ENCODE data around the gene NCDN. TPM values are rescaled to one million over a fixed set of nuclear protein-coding genes. Genes with fewer than 3 reads are reported as not detected.

The NCDN gene
- total RNA-seq, 1 donor from 2014 or later, result 38.3 TPM

DNA sequence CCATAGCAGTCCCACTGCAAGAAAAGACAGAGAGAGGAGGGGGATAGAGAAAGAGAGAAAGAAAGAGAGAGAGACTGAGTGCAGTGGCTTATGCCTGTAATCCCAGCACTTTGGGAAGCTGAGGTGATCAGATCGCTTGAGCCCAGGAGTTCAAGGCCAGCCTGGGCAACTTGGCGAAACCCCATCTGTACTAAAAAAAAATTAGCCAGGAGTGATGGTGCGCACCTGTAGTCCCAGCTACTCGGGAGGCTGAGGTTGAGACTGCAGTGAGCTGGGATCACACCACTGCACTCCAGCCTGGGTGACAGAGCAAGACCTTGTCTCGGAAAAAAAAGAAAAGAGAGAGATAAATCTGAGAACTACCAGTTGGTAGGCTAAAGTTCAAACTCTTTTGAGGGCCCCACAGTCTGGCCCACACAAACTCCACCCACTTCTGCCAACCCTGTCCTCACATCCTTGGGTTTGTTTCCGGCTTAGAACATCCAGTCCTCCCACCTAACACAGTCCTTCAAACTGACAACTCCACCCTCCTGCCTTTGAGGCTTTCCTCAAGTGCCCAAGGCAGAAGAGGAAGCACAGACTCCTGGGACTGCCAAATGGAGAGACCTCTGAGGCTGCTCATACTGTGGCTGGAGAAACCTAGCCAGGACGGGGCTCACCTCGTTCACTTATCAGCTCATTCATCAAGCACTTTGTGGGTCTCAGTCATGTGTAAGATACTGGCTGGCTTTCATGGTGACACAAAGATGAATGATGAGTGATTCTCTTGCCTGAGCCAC is 35.6 kb downstream of the NCDN start:
- H3K36me3 Mint-ChIP-seq (ENCODE audit: unreplicated experiment), result peaks cover 5% of the 10 kb centered on the region
- H3K4me3 Mint-ChIP-seq (ENCODE audit: unreplicated experiment), result no peak overlapping the region
- no peak overlapping the region for H3K27ac Mint-ChIP-seq (ENCODE audit: unreplicated experiment)
- no peaks in the 10 kb centered on the region for H3K9me3 Mint-ChIP-seq (ENCODE audit: unreplicated experiment)
- peak; percentile 54 for DNase-seq (ENCODE audit: extremely low spot score, unreplicated experiment)
- no peaks in the 10 kb centered on the region for H3K27me3 Mint-ChIP-seq (ENCODE audit: unreplicated experiment)
- H3K4me1 Mint-ChIP-seq (ENCODE audit: unreplicated experiment), result no peaks in the 10 kb centered on the region
- TF ChIP-seq, protein P1, sequence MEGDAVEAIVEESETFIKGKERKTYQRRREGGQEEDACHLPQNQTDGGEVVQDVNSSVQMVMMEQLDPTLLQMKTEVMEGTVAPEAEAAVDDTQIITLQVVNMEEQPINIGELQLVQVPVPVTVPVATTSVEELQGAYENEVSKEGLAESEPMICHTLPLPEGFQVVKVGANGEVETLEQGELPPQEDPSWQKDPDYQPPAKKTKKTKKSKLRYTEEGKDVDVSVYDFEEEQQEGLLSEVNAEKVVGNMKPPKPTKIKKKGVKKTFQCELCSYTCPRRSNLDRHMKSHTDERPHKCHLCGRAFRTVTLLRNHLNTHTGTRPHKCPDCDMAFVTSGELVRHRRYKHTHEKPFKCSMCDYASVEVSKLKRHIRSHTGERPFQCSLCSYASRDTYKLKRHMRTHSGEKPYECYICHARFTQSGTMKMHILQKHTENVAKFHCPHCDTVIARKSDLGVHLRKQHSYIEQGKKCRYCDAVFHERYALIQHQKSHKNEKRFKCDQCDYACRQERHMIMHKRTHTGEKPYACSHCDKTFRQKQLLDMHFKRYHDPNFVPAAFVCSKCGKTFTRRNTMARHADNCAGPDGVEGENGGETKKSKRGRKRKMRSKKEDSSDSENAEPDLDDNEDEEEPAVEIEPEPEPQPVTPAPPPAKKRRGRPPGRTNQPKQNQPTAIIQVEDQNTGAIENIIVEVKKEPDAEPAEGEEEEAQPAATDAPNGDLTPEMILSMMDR (IDR thresholded peaks at IDR 0.05), result no peak

DNA sequence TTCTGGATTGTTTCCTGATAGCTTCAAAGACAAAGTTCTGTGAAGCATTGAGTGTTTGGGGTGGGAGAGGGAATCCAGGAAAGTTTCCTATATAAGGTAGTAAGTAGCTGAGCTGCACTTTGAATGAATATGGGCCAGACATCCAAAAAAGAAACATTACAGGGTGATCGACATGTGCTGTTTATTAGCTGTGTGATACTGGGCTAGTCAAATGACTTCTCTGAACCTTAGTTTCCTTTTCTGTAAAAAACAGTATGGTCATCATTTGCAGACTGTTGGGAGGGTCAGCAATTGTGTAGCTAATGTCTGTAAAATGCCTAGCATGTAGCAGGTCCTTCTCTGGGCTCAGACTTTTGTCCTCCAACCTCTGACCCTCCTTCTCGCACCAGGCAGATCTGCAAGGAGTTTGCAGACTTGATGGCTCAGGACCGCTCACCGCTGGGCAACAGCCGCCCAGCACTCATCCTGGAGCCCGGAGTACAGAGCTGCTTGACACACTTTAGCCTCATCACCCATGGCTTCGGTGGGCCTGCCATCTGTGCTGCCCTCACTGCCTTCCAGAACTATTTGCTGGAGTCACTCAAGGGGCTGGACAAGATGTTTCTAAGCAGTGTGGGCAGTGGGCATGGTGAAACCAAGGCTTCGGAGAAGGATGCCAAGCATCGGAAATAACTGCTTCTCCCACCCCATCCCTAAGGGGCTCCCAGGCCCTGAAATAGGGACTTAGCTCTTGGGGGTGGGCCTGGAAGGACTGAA is 36.6 kb downstream of the NCDN start:
- peaks cover 6% of the 10 kb centered on the region for H3K4me1 Mint-ChIP-seq (ENCODE audit: unreplicated experiment)
- H3K9me3 Mint-ChIP-seq (ENCODE audit: unreplicated experiment), result no peaks in the 10 kb centered on the region
- H3K27me3 Mint-ChIP-seq (ENCODE audit: unreplicated experiment), result no peaks in the 10 kb centered on the region
- H3K36me3 Mint-ChIP-seq (ENCODE audit: unreplicated experiment), result peaks cover 11% of the 10 kb centered on the region
- TF ChIP-seq, protein P1 (IDR thresholded peaks at IDR 0.05), result no peak
- no peak overlapping the region for H3K4me3 Mint-ChIP-seq (ENCODE audit: unreplicated experiment)
- DNase-seq (ENCODE audit: extremely low spot score, unreplicated experiment), result peak; percentile 75
- no peak overlapping the region for H3K27ac Mint-ChIP-seq (ENCODE audit: unreplicated experiment)

DNA sequence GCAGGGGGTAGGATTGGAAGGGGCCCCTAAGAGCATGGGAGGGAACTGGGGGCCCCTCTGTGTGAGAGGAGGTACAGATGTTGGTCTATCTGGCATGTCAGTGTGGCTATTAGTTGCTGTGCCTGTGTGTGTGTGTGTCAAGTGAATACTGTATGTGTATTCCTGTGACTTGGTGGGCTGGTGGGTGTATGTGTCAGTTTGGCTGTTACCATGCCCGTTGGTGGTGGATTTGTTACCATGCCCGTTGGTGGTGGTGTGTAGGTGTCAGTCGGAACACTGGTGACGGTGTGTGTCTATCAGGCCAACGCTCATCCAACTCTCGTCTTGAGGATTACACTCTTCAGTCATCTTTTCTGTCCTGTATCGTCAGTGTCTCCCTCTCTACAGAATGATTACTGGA is 38.1 kb downstream of the NCDN start:
- Mint-ChIP-seq H3K9me3 (ENCODE audit: unreplicated experiment) (no peaks in the 10 kb centered on the region), H3K36me3 (ENCODE audit: unreplicated experiment) (peaks cover 18% of the 10 kb centered on the region), H3K4me1 (ENCODE audit: unreplicated experiment) (peaks cover 11% of the 10 kb centered on the region), H3K27me3 (ENCODE audit: unreplicated experiment) (no peaks in the 10 kb centered on the region), H3K4me3 (ENCODE audit: unreplicated experiment) (no peak overlapping the region), H3K27ac (ENCODE audit: unreplicated experiment) (no peak overlapping the region)
- DNase-seq (ENCODE audit: extremely low spot score, unreplicated experiment), result peak; percentile 57
- TF ChIP-seq, protein P1 (IDR thresholded peaks at IDR 0.05), result no peak

DNA sequence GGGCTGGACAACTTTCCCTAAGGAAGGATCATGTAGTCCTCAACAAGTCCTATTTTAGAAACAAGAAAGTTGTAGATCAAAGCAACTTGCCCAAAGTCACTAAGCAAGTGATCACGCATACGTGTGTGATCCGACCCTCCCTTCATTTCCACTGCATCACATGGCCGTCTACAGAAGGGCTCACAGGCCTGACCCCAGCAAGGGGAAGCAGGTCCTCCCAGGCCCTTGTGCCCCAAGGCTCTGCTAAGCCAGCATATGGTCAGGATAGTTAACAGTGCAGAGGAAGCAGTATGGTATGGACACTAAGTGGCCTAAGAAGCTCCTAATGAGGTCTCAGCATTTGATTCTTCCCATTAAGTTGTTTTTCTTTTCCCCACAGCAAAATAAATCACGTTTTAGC is 40.3 kb downstream of the NCDN start:
- H3K27ac Mint-ChIP-seq (ENCODE audit: unreplicated experiment), result no peak overlapping the region
- H3K9me3 Mint-ChIP-seq (ENCODE audit: unreplicated experiment), result no peaks in the 10 kb centered on the region
- DNase-seq (ENCODE audit: extremely low spot score, unreplicated experiment), result no peak
- peaks cover 11% of the 10 kb centered on the region for H3K4me1 Mint-ChIP-seq (ENCODE audit: unreplicated experiment)
- peaks cover 21% of the 10 kb centered on the region for H3K36me3 Mint-ChIP-seq (ENCODE audit: unreplicated experiment)
- TF ChIP-seq, protein P1 (IDR thresholded peaks at IDR 0.05), result no peak
- H3K27me3 Mint-ChIP-seq (ENCODE audit: unreplicated experiment), result no peaks in the 10 kb centered on the region
- H3K4me3 Mint-ChIP-seq (ENCODE audit: unreplicated experiment), result no peak overlapping the region

DNA sequence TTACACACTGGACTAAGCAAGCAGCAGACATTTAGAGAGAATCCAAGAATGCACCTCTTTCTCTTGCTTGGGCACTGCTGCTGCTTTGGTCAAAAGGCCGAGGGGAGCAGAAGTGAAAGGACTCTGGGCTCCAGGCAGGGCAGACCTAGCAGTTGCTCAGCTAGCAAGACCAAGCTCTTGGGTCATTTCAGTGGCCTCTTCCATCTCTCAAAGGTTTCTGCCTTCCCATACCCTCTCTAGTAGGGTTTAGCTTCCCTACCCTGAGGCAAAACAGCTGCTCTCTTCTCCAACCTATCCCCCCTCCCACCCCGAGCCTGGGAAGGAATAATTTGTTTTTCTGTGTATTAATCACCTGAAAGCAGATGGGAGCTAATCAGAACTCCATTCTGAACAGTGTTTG is 41.3 kb downstream of the NCDN start:
- no peaks in the 10 kb centered on the region for H3K27me3 Mint-ChIP-seq (ENCODE audit: unreplicated experiment)
- peaks cover 28% of the 10 kb centered on the region for H3K36me3 Mint-ChIP-seq (ENCODE audit: unreplicated experiment)
- peaks cover 11% of the 10 kb centered on the region for H3K4me1 Mint-ChIP-seq (ENCODE audit: unreplicated experiment)
- no peak for DNase-seq (ENCODE audit: extremely low spot score, unreplicated experiment)
- no peaks in the 10 kb centered on the region for H3K9me3 Mint-ChIP-seq (ENCODE audit: unreplicated experiment)
- no peak overlapping the region for H3K4me3 Mint-ChIP-seq (ENCODE audit: unreplicated experiment)
- peak overlapping the region; percentile 31 for H3K27ac Mint-ChIP-seq (ENCODE audit: unreplicated experiment)
- TF ChIP-seq, protein P1 (IDR thresholded peaks at IDR 0.05), result no peak

All from osteocyte (in vitro differentiated cells).